Gastrocnemius medialis (tissue), 4 donors: Measurements from ENCODE around the gene MEOX2. TPM values are rescaled to one million over a fixed set of nuclear protein-coding genes. Genes with fewer than 3 reads are reported as not detected.

ENCODE experiments used
- ATAC-seq, 2 donors: fragments of 150-250 bp; one replicate each; pipeline ENCODE4 v1.9.1; 2016
- DNase-seq, 2 donors: peaks; one replicate each; pipeline ENCODE4 v3.0.0-alpha.2; 2019
- H3K27ac ChIP-seq, 4 donors: fragments of 200-600 bp; sonication (generic); 1 replicate in 1 of 4; 2 replicates in 3 of 4; pipeline ENCODE4 v1.5.1; 2016 to 2018; ENCODE audit warnings: mild to moderate bottlenecking in 2 of 4, moderate library complexity in 1 of 4
- H3K27me3 ChIP-seq, 3 donors: fragments of 200-600 bp; sonication (generic) in 2 of 3; 1 replicate in 1 of 3; 2 replicates in 2 of 3; pipeline versions ENCODE4 v1.5.1 to v1.6.0; 2016 to 2019; ENCODE audit warnings: mild to moderate bottlenecking in 1 of 3, moderate library complexity in 1 of 3
- H3K36me3 ChIP-seq, 2 donors: fragments of 200-600 bp; sonication (generic) in 1 of 2; one replicate each; pipeline ENCODE4 v1.5.1; 2017 to 2018
- H3K4me1 ChIP-seq, 2 donors: fragments of 200-600 bp; sonication (generic) in 1 of 2; one replicate each; pipeline ENCODE4 v1.5.1; 2016 to 2017; ENCODE audit warnings: mild to moderate bottlenecking in 2 of 2
- H3K4me3 ChIP-seq, 4 donors: fragments of 200-600 bp; sonication (generic) in 3 of 4; 1 replicate in 1 of 4; 2 replicates in 3 of 4; pipeline ENCODE4 v1.5.1; 2016 to 2019; ENCODE audit warnings: mild to moderate bottlenecking in 2 of 4
- H3K9me3 ChIP-seq, 3 donors: fragments of 200-600 bp; sonication (generic) in 2 of 3; 1 replicate in 1 of 3; 2 replicates in 2 of 3; pipeline ENCODE4 v1.5.1; 2016 to 2019
- CTCF ChIP-seq, 5 experiments: fragments of 450-650 bp in 3 of 5; fragments of 200-600 bp in 2 of 5; sonication (generic) in 2 of 5; IDR thresholded peaks in 4 of 5; conservative IDR thresholded peaks in 1 of 5; 1 replicate in 4 of 5; 2 replicates in 1 of 5; pipeline ENCODE4 v1.5.1; 2016 to 2019; ENCODE audit warnings: antibody characterized with exemption in 5 of 5, mild to moderate bottlenecking in 3 of 5, moderate library complexity in 3 of 5
- POLR2A ChIP-seq, 2 donors: fragments of 450-650 bp; IDR thresholded peaks; one replicate each; pipeline ENCODE4 v1.6.1; 2017; ENCODE audit warnings: antibody characterized with exemption in 2 of 2, mild to moderate bottlenecking in 2 of 2, moderate library complexity in 2 of 2
- in situ Hi-C, 4 donors: fragments of 200-750 bp; cut with MboI; loops; one replicate each; pipeline versions ENCODE4 v1.15.0 to v1.8.0; 2017; ENCODE audit warnings: low sequenced_read_pairs in 4 of 4
- intact Hi-C: fragments of 100-400 bp; cut with DNase I; formaldehyde crosslinking; loops from one replicate; pipeline ENCODE4 v1.15.1; 2023; ENCODE audit warnings: low total_unique reads
- total RNA-seq, 4 donors: library from RNA; depleted of rRNA; stranded (reverse); fragments of >200 nt; gene quantifications; one replicate each; pipeline versions ENCODE4 v1.1.0 to v1.2.3, GENCODE V29; 2016

Gene MEOX2
- total RNA-seq, 4 donors from 2014 or later: 4.3 to 16.2 (median 7.3) TPM

DNA sequence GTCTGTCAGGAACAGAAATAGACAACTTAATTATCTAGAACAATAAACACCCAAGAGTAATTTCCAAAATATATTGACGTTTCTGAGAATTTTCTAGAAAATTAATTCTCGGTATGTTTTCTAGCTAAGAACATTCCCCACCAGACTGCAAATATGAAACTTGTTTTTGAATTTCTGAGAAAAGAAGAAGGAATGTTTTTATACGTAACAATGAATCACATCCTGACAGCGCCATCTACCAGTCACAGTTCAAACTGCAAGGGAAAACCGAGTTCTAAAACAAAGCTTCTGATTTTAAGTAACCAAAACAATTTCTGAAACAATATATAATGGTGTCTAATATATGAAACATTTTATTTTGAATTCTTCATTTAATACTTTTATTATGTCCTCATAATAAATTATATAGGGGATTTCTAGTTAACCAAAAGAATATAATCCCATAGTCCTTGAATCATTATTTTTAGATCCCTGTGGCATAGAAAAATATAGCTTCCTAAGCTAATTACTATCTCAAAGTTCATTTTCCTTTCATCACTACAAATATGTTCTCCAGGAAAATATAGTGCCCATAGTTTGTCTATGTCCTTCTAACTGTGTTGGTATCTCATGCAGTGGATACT lies 34.5 kb upstream of the MEOX2 start:
- ATAC-seq: no peak

DNA sequence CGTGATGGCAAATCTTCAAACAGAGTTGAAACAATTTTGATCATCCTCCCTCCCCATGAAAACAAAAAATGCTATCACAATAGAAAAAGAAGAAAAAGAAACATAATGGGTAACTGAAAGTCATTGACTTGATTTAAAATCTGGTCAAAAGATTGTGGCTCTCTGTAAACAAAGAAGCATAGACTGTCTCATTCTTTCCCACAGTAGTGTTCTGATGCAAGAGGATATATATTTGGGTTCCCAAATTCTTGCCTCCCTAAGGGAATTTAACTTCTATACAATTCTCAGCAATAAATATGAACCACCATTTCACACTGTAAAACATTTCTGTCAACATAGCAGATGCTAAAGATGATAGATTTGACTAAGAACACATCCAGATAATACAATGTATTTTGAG lies 32.8 kb upstream of the MEOX2 start:
- no peaks in the 10 kb centered on the region for H3K9me3 ChIP-seq
- no peaks in the 10 kb centered on the region for H3K27me3 ChIP-seq
- H3K4me1 ChIP-seq: peaks cover 0 to 3% of the 10 kb centered on the region in 2 donors
- no peak for ATAC-seq
- no peaks in the 10 kb centered on the region for H3K36me3 ChIP-seq
- TF ChIP-seq CTCF (IDR thresholded peaks at IDR 0.05 in 4 of 5, conservative IDR thresholded peaks at IDR 0.05 in 1 of 5) (no peak), POLR2A (IDR thresholded peaks at IDR 0.05) (no peak)
- intact Hi-C loops: no loop called here
- H3K4me3 ChIP-seq: no peak overlapping the region
- no peak for DNase-seq
- H3K27ac ChIP-seq: no peak overlapping the region
- in situ Hi-C loops: loop anchor here in 2 of 4 donors (25.0 kb wide), 1 partner anchor 407 kb away; no protein-coding TSS in a partner anchor

More for the DNA sequence above, 34.5 kb upstream of the MEOX2 start:
- no peak for DNase-seq
- Histone ChIP-seq H3K27me3 (no peaks in the 10 kb centered on the region), H3K4me1 (peaks cover 0 to 3% of the 10 kb centered on the region in 2 donors), H3K9me3 (no peaks in the 10 kb centered on the region), H3K27ac (peak overlapping the region in 1 of 4 donors; percentile 4), H3K36me3 (no peaks in the 10 kb centered on the region), H3K4me3 (no peak overlapping the region)
- in situ Hi-C loops (loop anchor here (10.0 to 25.0 kb wide), 3 partner anchors 396 to 416 kb away; no protein-coding TSS in a partner anchor), intact Hi-C loops (loop anchor here (10.0 kb wide), 1 partner anchor 396 kb away; no protein-coding TSS in a partner anchor)
- TF ChIP-seq CTCF (IDR thresholded peaks at IDR 0.05 in 4 of 5, conservative IDR thresholded peaks at IDR 0.05 in 1 of 5): peak in 4 of 5 experiments; percentile 31 to 63 (median 52)
- TF ChIP-seq POLR2A (IDR thresholded peaks at IDR 0.05): no peak

DNA sequence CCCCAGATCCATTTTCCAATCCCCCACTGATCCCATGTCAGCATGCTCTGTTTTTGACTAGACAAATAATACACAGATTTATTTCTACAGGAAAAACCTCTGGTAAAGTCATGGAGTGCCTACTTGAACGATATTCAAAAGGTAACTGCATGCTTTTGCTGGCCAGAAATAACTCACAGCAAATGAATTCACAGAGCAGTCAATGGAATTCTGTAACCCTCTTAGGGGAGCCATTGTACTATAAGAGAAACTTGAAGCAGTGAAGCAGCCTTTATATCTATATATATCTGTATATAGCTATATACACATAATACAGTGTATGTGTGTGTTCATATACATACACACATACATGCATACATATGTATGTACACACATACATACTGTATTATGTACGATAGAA lies 29.0 kb upstream of the MEOX2 start:
- DNase-seq: no peak
- in situ Hi-C loops (loop anchor here in 2 of 4 donors (25.0 kb wide), 1 partner anchor 403 kb away; no protein-coding TSS in a partner anchor), intact Hi-C loops (no loop called here)
- H3K27me3 ChIP-seq: no peaks in the 10 kb centered on the region
- H3K4me1 ChIP-seq: no peaks in the 10 kb centered on the region
- ATAC-seq: no peak
- H3K36me3 ChIP-seq: no peaks in the 10 kb centered on the region
- no peak overlapping the region for H3K4me3 ChIP-seq
- no peak for TF ChIP-seq POLR2A (IDR thresholded peaks at IDR 0.05)
- no peak for TF ChIP-seq CTCF (IDR thresholded peaks at IDR 0.05 in 4 of 5, conservative IDR thresholded peaks at IDR 0.05 in 1 of 5)
- H3K27ac ChIP-seq: no peak overlapping the region
- H3K9me3 ChIP-seq: no peaks in the 10 kb centered on the region

GRCh38 chr7:15709978-15710377 lies 23.5 kb upstream of the MEOX2 start:
- H3K4me3 ChIP-seq: no peak overlapping the region
- intact Hi-C loops: no loop called here
- no peaks in the 10 kb centered on the region for H3K4me1 ChIP-seq
- no peaks in the 10 kb centered on the region for H3K36me3 ChIP-seq
- H3K9me3 ChIP-seq: no peaks in the 10 kb centered on the region
- TF ChIP-seq CTCF (IDR thresholded peaks at IDR 0.05 in 4 of 5, conservative IDR thresholded peaks at IDR 0.05 in 1 of 5) (no peak), POLR2A (IDR thresholded peaks at IDR 0.05) (no peak)
- DNase-seq (no peak), ATAC-seq (no peak)
- H3K27me3 ChIP-seq: no peaks in the 10 kb centered on the region
- no peak overlapping the region for H3K27ac ChIP-seq
- in situ Hi-C loops: loop anchor here in 2 of 4 donors (25.0 kb wide), 1 partner anchor 398 kb away; no protein-coding TSS in a partner anchor
